Measurements from ENCODE around the gene S100A8.
A peak's percentile ranks its signal among the peaks of the same experiment; 100 is the strongest.

S100A8 gene

DNA sequence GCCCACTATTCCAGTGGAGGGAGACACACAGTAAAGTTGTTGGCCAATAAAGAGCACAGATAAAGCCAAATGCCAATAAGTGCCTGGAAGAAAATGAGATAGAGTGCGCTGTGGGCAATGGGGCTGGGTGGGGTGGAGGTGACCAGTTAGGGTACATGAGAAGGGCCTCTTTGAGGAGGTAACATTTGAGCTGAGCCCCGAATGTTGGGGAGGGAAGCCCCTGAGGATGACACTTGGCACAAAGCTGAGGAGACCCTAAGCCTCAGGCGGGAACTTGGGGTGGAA, 32.2 kb downstream of the S100A8 start:
- TF ChIP-seq, protein P1, sequence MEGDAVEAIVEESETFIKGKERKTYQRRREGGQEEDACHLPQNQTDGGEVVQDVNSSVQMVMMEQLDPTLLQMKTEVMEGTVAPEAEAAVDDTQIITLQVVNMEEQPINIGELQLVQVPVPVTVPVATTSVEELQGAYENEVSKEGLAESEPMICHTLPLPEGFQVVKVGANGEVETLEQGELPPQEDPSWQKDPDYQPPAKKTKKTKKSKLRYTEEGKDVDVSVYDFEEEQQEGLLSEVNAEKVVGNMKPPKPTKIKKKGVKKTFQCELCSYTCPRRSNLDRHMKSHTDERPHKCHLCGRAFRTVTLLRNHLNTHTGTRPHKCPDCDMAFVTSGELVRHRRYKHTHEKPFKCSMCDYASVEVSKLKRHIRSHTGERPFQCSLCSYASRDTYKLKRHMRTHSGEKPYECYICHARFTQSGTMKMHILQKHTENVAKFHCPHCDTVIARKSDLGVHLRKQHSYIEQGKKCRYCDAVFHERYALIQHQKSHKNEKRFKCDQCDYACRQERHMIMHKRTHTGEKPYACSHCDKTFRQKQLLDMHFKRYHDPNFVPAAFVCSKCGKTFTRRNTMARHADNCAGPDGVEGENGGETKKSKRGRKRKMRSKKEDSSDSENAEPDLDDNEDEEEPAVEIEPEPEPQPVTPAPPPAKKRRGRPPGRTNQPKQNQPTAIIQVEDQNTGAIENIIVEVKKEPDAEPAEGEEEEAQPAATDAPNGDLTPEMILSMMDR (IDR thresholded peaks at IDR 0.05), result no peak
- no peak for TF ChIP-seq ZFX (IDR thresholded peaks at IDR 0.05; ENCODE audit: borderline replicate concordance)
- no peak overlapping the region for H3K27ac ChIP-seq

DNA sequence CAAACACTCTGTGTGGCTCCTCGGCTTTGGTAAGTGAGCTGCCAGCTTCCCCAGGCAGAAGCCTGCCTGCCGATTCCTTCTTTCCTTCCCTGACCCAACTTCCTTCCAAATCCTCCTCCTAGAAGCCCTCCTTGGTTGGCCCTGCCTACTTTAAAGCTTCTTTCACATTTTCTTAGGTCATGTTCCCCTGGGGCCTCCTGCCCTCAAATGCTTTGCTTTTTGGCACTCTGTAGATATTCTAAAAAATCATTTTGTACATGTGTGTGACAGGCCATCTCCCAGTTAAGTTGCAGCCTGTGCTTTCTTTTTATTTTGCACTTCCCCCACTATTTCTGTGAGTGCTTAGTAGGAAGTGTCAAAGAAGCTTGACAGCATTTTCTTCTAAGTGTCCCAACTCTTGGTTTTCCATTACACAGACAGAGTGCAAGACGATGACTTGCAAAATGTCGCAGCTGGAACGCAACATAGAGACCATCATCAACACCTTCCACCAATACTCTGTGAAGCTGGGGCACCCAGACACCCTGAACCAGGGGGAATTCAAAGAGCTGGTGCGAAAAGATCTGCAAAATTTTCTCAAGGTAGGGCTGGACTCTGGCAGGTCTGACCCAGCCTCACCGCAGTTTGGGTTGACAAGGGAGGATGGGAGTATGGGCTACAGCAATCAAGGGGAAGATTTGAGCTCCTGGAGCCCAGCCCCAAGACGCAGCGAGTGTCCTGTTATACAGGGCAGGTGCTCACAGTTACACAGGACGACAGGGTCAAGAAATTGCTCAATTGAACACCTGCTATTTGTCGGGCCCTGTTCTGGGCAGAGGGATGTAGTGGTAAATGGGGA, 32.8 kb downstream of the S100A8 start, which contains the start of gene S100A9:
Gene S100A9, plus strand, starts transcription at position 2 of the 838 bp plus-strand sequence. Its CDS starts 430 bp downstream, at position 432.
- H3K27ac ChIP-seq, result no peak within 1 kb of the TSS

DNA sequence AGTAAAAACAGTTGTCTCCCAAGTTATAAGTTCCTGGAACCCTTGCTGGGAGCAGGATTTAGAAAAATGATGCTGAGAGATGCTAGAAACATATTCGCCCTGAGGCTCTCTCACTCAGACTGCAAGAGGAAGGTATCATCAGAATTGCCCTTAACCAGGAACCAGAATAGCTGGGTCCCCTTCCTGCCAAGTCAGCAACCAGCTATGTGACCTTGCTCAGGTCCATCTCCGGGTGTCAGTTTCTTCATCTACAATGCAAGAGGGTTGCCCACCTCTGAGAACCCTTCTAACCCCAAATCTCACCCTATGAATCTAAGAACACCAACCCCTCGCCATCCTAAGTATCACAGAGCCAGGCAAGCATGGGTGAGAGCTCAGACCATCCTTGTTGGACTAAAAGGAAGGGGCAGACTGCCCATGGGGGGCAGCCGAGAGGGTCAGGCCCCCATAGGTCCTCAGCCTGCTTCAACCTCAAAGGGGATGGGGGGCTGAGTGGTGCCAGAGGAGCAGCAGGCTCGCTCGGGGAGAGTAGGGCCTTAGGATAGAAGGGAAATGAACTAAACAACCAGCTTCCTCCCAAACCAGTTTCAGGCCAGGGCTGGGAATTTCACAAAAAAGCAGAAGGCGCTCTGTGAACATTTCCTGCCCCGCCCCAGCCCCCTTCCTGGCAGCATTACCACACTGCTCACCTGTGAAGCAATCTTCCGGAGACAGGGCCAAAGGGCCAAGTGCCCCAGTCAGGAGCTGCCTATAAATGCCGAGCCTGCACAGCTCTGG, 33.6 kb downstream of the S100A8 start:
- H3K27ac ChIP-seq, result no peak overlapping the region
- no peak for TF ChIP-seq ZFX (IDR thresholded peaks at IDR 0.05; ENCODE audit: borderline replicate concordance)
- TF ChIP-seq, protein P1 (IDR thresholded peaks at IDR 0.05), result no peak

More for the DNA sequence above, 32.8 kb downstream of the S100A8 start, which contains the start of gene S100A9:
- TF ChIP-seq, protein P1 (IDR thresholded peaks at IDR 0.05), result no peak
- no peak for TF ChIP-seq ZFX (IDR thresholded peaks at IDR 0.05; ENCODE audit: borderline replicate concordance)

- TF ChIP-seq, protein P1 (IDR thresholded peaks at IDR 0.05), result no peak
- no peak overlapping the region for H3K27ac ChIP-seq
Measured at GRCh38 chr1:153356392-153357075, 34.3 kb downstream of the S100A8 start.

GRCh38 chr1:153355445-153356071, 35.3 kb downstream of the S100A8 start:
- TF ChIP-seq, protein P1 (IDR thresholded peaks at IDR 0.05), result peak; percentile 84
- TF ChIP-seq ZFX (IDR thresholded peaks at IDR 0.05; ENCODE audit: borderline replicate concordance), result no peak
- H3K27ac ChIP-seq, result no peak overlapping the region

DNA sequence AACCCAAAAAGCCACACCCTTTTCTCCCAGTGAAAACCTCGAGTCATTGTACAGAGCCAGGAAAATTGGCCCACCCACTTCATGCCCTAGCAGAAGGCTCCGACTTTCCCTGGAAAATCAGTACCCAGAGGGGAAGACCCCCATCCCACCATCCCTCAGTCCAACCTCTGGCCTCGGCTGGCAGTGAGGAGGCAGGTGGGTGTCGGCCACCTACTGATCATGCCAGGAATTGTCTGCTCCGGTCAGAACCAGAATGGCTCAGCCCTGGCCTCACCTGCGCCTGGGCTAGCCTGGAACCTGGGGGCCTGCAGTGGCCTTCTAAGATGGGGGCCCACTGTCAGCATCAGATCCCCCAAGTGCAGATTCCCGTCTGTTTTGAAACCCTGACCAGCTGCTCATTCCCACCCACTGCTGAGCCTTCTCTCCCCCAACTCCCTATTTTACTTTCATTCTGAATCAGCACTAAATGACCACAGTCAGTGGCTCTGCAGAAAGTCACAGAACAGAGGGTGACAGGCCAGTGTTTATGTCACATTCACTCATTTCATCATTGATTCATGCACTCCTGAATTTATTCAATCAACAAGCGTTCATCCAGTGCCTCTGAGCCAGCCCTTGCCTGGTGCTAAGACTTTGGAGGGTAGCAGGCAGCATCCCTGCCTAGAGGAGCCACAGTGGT, 36.2 kb downstream of the S100A8 start:
- TF ChIP-seq, protein P1 (IDR thresholded peaks at IDR 0.05), result no peak
- TF ChIP-seq ZFX (IDR thresholded peaks at IDR 0.05; ENCODE audit: borderline replicate concordance), result no peak

More for the DNA sequence above, 36.2 kb downstream of the S100A8 start:
- no peak overlapping the region for H3K27ac ChIP-seq

All from 22Rv1 (cell line).